HG02623 (cell line): ENCODE measurements around the gene F5.

Source experiments
- ATAC-seq: cut with Tn5 transposase; IDR thresholded peaks from one replicate; pipeline ENCODE4 v1.9.1; 2021; ENCODE audit warnings: moderate library complexity; ENCODE audit not compliant: unreplicated experiment

The F5 gene

DNA sequence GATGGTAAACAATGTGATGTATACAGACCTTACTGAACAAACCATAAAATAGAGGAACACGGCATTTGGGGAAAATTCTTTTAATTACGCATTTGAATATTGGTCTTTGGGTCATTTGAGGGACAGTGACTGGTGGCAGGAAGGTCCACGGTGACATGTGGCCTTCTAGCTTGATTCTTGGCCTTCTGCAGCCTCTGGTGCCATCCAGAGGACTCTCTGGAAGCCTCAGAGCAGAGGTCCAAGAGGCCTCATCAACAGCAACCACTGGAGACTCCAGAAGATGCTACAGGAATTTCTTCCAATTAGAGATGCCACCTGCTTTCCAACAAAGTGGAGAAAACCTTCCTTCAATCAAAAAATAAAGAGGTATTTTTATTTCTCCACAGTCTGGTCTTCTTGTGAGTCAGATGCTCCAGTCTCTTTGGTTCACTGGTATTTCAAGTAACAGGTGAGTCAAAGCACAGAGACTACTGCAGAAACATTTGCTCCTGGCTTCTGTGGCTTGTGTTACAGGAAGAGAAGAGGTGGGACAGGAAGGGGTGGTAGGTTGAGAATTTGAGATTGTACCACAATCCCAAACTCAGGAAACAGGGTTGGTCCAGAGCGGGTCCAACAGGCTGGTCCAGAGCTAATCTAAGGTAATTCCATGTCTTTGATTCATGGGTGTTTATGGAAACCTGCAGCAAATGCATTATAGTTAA lies 2.7 kb upstream of the F5 start:
- no peak for ATAC-seq

DNA sequence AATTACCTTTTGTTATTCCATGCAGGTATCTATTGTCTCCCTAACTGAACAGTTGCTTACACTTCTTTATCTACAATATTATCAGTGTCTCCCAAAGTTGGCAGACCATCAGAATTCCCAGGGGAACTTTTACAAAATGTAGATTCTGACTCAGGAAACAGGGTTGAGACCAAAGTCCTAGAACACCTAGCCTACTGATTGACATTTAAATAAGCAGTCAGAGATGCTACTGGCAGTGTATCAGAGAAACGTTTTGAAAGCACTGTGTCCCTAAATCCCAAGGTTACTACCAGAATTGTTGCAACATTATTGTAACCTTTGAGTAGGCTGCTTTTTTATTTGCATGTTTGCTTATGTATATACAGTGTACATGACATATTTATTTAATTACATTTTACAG lies 1.8 kb upstream of the F5 start:
- ATAC-seq: no peak

DNA sequence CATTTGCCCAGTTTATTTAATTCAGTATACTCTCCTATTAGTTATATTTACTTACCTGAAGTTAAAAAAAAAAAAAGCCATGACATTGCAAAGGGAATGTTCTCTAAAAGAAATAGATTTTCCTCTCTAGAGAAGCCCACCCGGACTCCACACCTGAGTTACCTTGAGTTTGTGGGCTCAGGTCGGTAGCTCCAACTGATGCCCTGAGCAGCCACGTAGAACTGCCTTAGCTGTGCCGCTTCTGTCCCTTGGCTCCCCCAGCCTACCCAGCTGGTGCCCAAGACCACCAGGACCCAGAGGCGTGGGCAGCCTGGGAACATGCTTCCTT lies 250 bp downstream of the F5 start:
- peak; percentile 18 for ATAC-seq

DNA sequence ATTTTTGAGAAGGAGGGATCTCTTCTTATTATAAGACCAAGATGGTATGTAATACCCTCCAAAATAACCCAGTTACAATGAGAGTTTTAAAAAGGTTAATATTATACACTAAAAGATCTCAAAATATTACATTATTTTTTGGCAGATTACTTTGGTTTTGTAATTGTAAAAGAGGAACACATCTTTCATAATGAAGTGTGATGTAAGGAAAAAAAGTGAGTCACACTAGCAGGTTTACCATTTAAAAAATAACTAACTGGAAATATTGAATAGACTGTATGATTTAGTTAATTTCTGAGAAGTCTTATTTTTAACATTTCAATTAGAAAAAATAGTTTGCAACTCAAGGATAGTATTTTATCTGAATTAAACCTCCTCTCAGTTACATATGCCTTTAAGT lies 1.1 kb downstream of the F5 start:
- no peak for ATAC-seq

DNA sequence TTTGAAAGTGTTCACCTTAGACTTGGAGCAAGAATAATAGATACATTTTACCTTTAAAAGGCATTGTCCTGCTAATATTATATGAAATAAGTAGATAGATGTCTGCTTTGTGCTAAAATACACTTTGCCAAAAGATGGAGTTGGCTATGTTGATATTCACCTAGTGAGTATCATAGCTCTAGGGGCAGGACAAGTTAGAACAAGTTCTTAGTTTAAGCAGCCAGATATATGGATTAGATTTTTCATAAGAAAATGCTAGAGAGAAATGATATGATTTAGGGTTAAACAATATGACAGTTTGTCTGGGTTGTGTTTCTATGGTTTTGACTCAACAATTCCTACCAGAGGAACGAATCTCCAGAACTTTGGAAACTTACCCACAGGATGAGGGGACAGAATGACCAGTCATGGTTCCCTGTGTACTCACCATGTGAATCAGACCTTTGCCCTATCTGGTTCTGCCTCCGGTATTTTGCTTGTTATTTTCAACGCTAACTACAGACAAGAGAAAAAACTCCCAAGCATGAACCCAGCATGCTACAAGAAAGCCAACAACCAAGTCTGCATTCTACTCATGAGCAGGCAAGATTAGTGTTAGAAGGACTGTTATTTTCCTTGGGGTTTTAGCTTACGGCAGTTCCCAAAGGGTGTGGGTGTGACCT lies 1.7 kb downstream of the F5 start:
- no peak for ATAC-seq

DNA sequence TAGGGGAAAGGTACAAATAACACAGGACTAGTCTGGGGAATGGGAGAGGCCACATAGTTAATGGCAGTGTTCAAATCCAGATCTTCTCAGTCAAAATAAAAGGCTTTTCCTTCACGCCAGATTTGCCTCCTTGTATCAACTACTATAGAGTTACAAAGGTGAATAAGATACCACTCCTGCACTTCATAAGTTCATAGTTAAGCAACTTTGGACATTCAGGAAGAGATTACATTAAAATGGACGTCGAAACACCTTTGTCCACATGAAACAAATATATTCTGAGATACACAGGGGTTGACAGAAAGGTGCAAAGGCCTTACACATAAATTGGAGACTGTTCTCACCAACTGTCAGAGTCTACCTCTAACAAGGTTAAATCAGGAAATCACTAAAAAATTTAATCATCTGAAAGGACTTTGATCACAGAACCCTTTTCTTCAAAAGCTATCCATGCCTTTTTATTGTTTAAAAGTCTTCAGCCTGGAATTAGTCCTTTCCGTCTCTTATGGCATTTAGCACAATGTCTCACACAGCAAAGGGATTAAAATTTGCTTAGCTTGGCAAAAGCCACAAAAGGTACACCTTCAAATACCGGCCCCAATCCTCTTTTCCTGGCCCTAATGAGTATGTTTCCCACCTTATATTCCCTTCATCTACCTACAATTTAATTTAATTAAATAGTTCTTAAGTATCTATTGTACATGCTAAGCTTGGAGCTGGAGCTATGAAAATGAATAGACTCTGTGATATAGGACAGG lies 8.1 kb downstream of the F5 start:
- ATAC-seq: no peak

DNA sequence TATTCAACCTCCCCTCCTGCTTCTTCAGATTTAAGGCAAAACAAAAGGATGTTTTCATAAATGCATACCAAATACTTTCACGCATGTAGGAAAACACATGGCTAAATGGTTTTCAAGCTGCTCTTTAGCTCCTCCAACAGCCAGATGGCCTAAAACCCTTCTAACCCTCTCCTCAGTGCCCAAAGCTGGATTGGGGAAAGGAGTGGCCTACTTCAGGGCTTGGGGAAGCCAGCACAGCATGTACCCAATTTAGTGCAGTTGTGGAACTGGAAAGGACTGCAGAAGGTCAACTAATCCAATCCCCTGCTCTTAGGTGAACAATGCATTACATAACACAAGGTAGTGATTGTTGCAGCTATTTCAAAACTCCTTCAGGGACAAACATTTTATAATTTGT lies 9.3 kb downstream of the F5 start:
- no peak for ATAC-seq

- no peak for ATAC-seq
Measured at GRCh38 chr1:169576241-169576934, 9.9 kb downstream of the F5 start.

GRCh38 chr1:169574336-169574735 lies 11.9 kb downstream of the F5 start:
- ATAC-seq: no peak

DNA sequence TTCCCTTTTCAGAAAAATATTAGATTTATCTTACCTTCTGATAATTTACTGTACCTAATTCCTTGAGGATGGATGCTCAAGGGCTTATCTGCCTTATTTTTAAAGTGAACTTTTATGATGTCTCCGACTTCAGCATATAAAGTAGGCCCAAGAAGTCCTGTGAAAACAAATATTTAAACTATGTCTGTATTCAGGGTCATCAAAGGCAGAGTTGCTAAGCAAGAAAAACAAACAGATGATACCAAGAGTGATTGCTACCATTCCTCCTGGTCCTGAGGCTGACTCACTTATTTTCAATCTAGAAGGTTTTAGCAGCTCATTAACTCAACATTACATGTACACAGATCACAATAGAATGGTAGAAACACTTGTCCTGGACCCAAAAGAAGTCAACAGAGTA lies 14.1 kb downstream of the F5 start:
- ATAC-seq: no peak

- no peak for ATAC-seq
Measured at GRCh38 chr1:169571450-169571849, 14.8 kb downstream of the F5 start.

DNA sequence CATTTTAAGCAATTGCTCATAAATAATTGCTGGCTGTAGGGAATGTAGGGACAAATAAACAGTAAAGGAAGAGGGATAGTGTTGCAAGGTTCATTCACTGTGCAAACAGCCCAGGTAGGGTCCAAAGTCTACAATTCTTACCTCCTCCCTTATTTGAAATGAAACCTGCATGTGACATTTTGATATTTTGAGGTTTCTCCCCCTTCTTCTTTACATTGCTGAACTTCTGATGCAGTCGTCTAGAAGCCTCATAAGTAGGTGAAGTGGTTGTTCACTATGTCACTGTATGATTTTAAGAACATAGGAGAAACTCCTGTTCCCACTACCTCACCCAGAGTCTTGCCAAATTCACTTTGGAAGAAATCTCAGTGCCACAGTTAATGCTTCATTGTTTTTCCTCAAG lies 16.1 kb downstream of the F5 start:
- no peak for ATAC-seq

DNA sequence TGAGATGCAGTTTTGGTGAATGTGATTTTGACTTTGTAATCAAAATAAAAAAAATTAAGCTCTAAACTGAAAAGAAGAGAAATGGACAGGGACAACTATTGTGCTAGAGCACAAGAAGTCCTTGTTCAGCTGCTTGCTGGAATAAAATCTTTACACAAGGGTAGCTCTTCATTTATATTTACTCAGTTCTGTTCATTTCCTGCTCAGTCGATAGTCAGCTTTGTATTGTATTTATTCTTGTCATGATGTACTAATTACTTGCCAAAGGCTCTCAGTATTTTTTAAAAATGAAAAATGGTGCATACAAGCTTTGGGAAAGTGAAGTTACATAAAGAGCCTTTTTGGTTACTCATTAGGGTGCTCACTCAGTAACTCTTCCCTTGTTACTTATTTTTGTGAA lies 17.8 kb downstream of the F5 start:
- ATAC-seq: no peak

GRCh38 chr1:169565335-169566271 lies 20.7 kb downstream of the F5 start:
- no peak for ATAC-seq

DNA sequence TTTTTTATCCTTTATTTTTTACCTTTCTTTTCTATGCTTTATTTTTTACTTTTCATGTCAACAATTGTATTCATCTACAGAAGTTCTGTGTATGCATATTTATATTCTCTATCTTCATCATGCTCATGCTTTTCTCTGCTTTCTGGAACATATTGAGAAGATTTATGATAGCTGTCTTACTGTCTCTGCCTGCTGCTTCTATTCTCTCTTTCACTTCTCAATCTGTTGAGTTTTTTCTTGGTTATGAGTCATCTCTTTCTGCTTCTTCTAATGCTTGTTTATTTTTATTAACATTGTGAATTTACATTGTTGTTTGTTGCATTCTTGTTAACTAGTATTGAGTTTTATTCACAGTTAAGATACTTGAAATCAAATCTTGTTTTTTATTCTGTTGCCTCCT lies 22.6 kb downstream of the F5 start:
- ATAC-seq: no peak

DNA sequence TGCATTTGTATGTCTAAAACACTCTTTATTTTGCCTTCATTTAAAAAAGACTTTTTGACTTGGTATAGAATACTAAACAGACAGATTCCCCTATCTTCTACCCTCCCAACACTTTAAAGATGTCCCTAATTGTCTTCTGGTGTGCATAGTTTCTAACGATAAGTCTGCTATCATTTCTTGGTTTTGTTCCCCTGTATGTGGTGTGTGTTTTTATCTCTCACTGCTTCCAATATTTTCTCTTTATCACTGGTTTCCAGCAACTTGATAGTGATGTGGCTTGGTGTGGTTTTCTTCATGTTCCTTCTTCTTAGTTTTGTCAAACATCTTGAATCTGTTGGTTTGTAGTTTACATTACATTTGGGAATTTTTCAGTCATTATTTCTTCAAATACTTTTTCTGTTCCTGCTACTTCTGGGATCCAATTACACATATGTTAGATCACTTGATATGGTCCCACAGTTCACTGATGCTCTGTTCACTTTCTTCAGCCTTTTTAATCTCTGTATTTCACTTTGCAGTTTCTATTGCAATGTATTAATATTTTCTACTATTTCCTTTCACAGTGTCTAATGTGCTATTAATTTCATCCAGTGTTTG lies 23.2 kb downstream of the F5 start:
- ATAC-seq: no peak

DNA sequence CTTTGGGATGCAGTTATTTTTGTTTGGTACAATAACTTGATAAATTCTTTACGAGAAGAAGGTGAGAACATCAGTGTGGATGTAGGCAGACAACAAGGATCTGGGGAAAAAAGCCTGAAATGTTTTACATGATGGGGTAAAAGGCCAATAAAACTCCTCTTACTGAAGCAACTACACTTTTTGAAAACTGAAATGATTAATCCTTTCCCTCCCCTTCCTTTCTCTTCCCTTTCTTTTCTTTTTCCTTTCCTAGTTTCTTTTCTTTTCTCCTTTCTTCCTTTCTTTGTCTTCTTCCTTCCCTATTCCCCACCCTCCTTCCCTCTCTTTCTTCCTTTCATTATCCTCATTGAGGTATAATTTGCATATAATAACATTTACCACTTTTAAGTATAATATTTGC lies 24.6 kb downstream of the F5 start:
- no peak for ATAC-seq

- ATAC-seq: no peak
Measured at GRCh38 chr1:169557131-169557530, 29.1 kb downstream of the F5 start.

DNA sequence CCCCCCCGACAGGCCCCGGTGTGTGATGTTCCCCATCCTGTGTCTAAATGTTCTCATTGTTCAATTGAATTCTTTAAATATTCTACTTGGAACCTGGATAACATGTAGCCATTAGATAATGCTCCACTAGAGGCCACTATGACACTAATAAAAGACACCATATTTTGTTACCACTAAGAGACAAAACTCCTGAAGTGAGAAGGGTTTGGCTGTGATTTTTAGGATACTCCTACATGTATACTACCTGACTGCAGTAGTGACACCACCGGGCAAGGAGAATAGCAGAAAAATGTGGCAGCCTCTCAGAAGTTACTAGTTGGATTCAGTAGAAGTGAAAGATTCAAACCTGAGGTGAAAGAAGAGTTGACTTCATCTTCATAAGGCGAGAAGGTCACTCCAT lies 36.0 kb downstream of the F5 start:
- ATAC-seq: no peak

DNA sequence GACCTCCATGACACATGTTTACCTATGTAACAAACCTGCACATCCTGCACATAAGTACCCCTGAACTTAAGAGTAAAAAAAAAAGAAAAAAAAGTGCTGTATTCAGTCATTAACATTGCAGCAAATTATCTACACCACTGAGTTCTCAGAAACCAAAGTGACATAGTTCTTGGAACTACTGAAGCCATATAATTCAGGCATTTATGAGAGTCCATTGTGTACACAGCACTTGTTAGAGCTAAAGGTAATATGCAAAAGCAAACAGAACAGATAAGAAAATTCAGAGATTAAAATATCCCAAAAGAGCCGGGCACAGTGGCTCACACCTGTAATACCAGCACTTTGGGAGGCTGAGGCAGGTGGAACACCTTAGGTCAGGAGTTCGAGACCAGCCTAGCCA lies 38.0 kb downstream of the F5 start:
- ATAC-seq: no peak
